K562 (cell line): ENCODE results near the gene CD46. TPM values are rescaled to one million over a fixed set of nuclear protein-coding genes. Genes with fewer than 3 reads are reported as not detected.
A peak's percentile ranks its signal among the peaks of the same experiment; 100 is the strongest.

Experiments
- ATAC-seq: fragments of 200-7000 bp; cut with Tn5 transposase; 3 replicates; pipeline ENCODE4 v1.9.1; 2020; ENCODE audit warnings: moderate library complexity
- BruUV-seq: library from RNA; stranded (reverse); fragments of 400-500 nt; replicated peaks from 2 replicates; lab custom pipeline; 2021; lab: Mats Ljungman, UMichigan
- CTCF ChIA-PET: fragments of 300-600 bp; formaldehyde crosslinking; extraction: SDS; loops from one replicate; lab custom pipeline; 2021; ENCODE audit warnings: low intra/inter-chr PET ratio; lab: Yijun Ruan, JAX
- POLR2A ChIA-PET: fragments of 300-600, 350-650 bp; sonication (Branson Sonifier 250); formaldehyde crosslinking; extraction: SDS; loops from one replicate; lab custom pipeline; 2021; ENCODE audit warnings: antibody characterized with exemption, inconsistent platforms; lab: Yijun Ruan, JAX
- DNase-seq, 4 experiments: peaks; one replicate each; pipeline versions ENCODE4 v3.0.0 to v3.0.0-alpha.2; 2011 to 2018; ENCODE audit warnings: low spot score in 3 of 4, mixed read lengths in 3 of 4; ENCODE audit errors: extremely low read depth in 1 of 4
- FAIRE-seq: peaks from 2 replicates; lab custom pipeline; 2011; peaks lifted over from hg19 to GRCh38; lab: Jason Lieb, UNC
- H2AFZ ChIP-seq: 2 replicates; pipeline ENCODE4 v1.6.0; 2011; ENCODE audit warnings: low read depth, low read length, control low read depth, inconsistent platforms
- H3K27ac ChIP-seq: fragments of 200-600 bp; 3 replicates; pipeline ENCODE4 v1.8.0; 2011; ENCODE audit warnings: low read depth, mild to moderate bottlenecking, control low read depth, inconsistent platforms, low read length, moderate library complexity, mixed read lengths; ENCODE audit errors: extremely low read depth
- H3K27me3 ChIP-seq, 2 experiments: fragments of 300-600 bp in 1 of 2; 2 replicates in 1 of 2; 3 replicates in 1 of 2; pipeline versions ENCODE4 v1.6.0 to v1.8.0; 2011; ENCODE audit warnings: inconsistent platforms in 2 of 2, low read length in 2 of 2, mild to moderate bottlenecking in 1 of 2, mixed read lengths in 1 of 2, moderate library complexity in 1 of 2; ENCODE audit not compliant: control insufficient read depth in 2 of 2, insufficient read depth in 2 of 2
- H3K36me3 ChIP-seq: fragments of 300-600 bp; 3 replicates; pipeline ENCODE4 v1.8.0; 2011; ENCODE audit warnings: mild to moderate bottlenecking, low read length, inconsistent platforms; ENCODE audit not compliant: control insufficient read depth, insufficient read depth
- H3K4me1 ChIP-seq, 2 experiments: fragments of 200-600 bp in 1 of 2; replicated peaks in 1 of 2; 2 replicates in 1 of 2; 3 replicates in 1 of 2; pipeline versions ENCODE4 v1.5.1 to v1.8.0; 2011; ENCODE audit warnings: inconsistent platforms in 2 of 2, low read length in 2 of 2, mild to moderate bottlenecking in 1 of 2, mixed read lengths in 1 of 2, moderate library complexity in 1 of 2; ENCODE audit not compliant: control insufficient read depth in 2 of 2, insufficient read depth in 2 of 2
- H3K4me2 ChIP-seq: 2 replicates; pipeline ENCODE4 v1.6.1; 2011; ENCODE audit warnings: low read length, control low read depth, inconsistent platforms, mixed read lengths; ENCODE audit not compliant: insufficient read depth
- H3K4me3 ChIP-seq: fragments of 200-600 bp; sonication (generic), shearing (Covaris generic); 2 replicates; pipeline ENCODE4 v1.5.1; 2016; ENCODE audit warnings: control low read depth, inconsistent platforms
- H3K79me2 ChIP-seq: fragments of 200-600 bp; 3 replicates; pipeline ENCODE4 v1.8.0; 2011; ENCODE audit warnings: low read length, inconsistent platforms; ENCODE audit not compliant: control insufficient read depth, insufficient read depth
- H3K9ac ChIP-seq, 2 experiments: 2 replicates each; pipeline versions ENCODE4 v1.6.0 to v1.6.1; 2011; ENCODE audit warnings: low read depth in 2 of 2, low read length in 2 of 2, control low read depth in 1 of 2, inconsistent platforms in 1 of 2, mild to moderate bottlenecking in 1 of 2, mixed read lengths in 1 of 2; ENCODE audit not compliant: insufficient read depth in 1 of 2
- H3K9me1 ChIP-seq: one replicate; pipeline ENCODE4 v1.6.0; 2011; ENCODE audit warnings: inconsistent platforms, mild to moderate bottlenecking, low read length, moderate library complexity; ENCODE audit not compliant: control insufficient read depth, insufficient read depth
- H3K9me3 ChIP-seq: replicated peaks from 2 replicates; pipeline ENCODE4 v1.5.1; 2011; ENCODE audit warnings: low read depth, low read length, inconsistent platforms; ENCODE audit not compliant: control insufficient read depth, insufficient read depth
- H4K20me1 ChIP-seq: replicated peaks from 2 replicates; pipeline ENCODE4 v1.6.1; 2011; ENCODE audit warnings: low read length, inconsistent platforms, mixed read lengths; ENCODE audit not compliant: control insufficient read depth, insufficient read depth
- CAMTA2 ChIP-seq: fragments of 250-450 bp; sonication (Bioruptor Pico); conservative IDR thresholded peaks from 2 replicates; pipeline ENCODE4 v1.5.1; 2022
- HDAC3 ChIP-seq: fragments of 450-650 bp; IDR thresholded peaks from 2 replicates; pipeline ENCODE4 v1.6.1; 2018; ENCODE audit warnings: borderline replicate concordance, mild to moderate bottlenecking, moderate library complexity; ENCODE audit not compliant: partially characterized antibody
- HMGN3 ChIP-seq: IDR thresholded peaks from 2 replicates; pipeline ENCODE4 v1.6.1; 2011; ENCODE audit warnings: borderline replicate concordance, low read depth, mild to moderate bottlenecking, mixed read lengths, low read length; ENCODE audit not compliant: insufficient read length; ENCODE audit errors: extremely low read depth
- MAFG ChIP-seq: fragments of 450-650 bp; conservative IDR thresholded peaks from 2 replicates; pipeline ENCODE4 v1.6.1; 2016; ENCODE audit warnings: missing genetic modification characterization, missing compliant biosample characterization
- MXI1 ChIP-seq: IDR thresholded peaks from 2 replicates; pipeline ENCODE4 v1.6.1; 2011; ENCODE audit warnings: low read depth, mild to moderate bottlenecking, improper control_type of control experiment, low read length
- PHF20 ChIP-seq: fragments of 450-650 bp; IDR thresholded peaks from 2 replicates; pipeline ENCODE4 v1.6.1; 2018; ENCODE audit not compliant: partially characterized antibody
- SIN3B ChIP-seq: fragments of 450-650 bp; IDR thresholded peaks from 2 replicates; pipeline ENCODE4 v1.6.1; 2017; ENCODE audit warnings: low read depth, mild to moderate bottlenecking, moderate library complexity
- SNIP1 ChIP-seq: fragments of 450-650 bp; IDR thresholded peaks from 2 replicates; pipeline ENCODE4 v1.7.1; 2017; ENCODE audit warnings: low read depth, mild to moderate bottlenecking
- ZNF311 ChIP-seq: fragments of 250-450 bp; sonication (Bioruptor Pico); IDR thresholded peaks from 2 replicates; pipeline ENCODE4 v1.4.0; 2020; ENCODE audit warnings: mild to moderate bottlenecking, moderate library complexity
- WGBS: fragments of 100-300 bp; shearing (Covaris generic); methylation state at CpG from one replicate; pipeline ENCODE4 v1.1.6; 2016; ENCODE audit warnings: low coverage, mixed read lengths; ENCODE audit not compliant: insufficient coverage; ENCODE audit errors: missing lambda C conversion rate; 5-methylcytosine and 5-hydroxymethylcytosine counted together
- in situ Hi-C: fragments of 300-500 bp; cut with MboI; formaldehyde crosslinking; loops from 4 replicates; pipeline ENCODE4 v1.15.0; 2018; ENCODE audit warnings: inconsistent platforms, mixed read lengths
- intact Hi-C: fragments of 100-400 bp; cut with micrococcal nuclease; formaldehyde crosslinking; loops from 2 replicates; pipeline ENCODE4 v1.14.2; 2022
- polyA plus RNA-seq, 8 experiments: library from polyadenylated mRNA; depleted of rRNA in 4 of 8; stranded (reverse) in 5 of 8; unstranded in 3 of 8; fragments of >200 nt; fragmentation: Nextera tagmentation in 2 of 8; fragmentation: Illumina TruSeq in 1 of 8; extraction: Ambion mirVana in 2 of 8; extraction: Trizol in 1 of 8; gene quantifications; 2 replicates each; pipeline versions ENCODE4 v1.2.1 to v1.2.3, GENCODE V29; 2011 to 2014; ENCODE audit warnings: inconsistent platforms in 1 of 8, missing spikeins in 1 of 8
- total RNA-seq, 7 experiments: library from RNA; depleted of rRNA in 6 of 7; stranded (reverse); fragments of >200 nt in 6 of 7; fragmentation: Illumina TruSeq in 2 of 7; extraction: Trizol in 2 of 7; gene quantifications; 2 replicates each; pipeline versions ENCODE4 v1.2.1 to v1.2.3, GENCODE V29; 2011 to 2021; ENCODE audit warnings: low replicate concordance in 1 of 7
- TF ChIP-seq, protein P1 (sequence below): fragments of 200-800 bp; sonication (Bioruptor generic); IDR thresholded peaks from 2 replicates; pipeline ENCODE4 v1.6.1; 2017; ENCODE audit warnings: missing genetic modification characterization, missing compliant biosample characterization
- TF ChIP-seq, protein P2 (sequence below): fragments of 450-650 bp; IDR thresholded peaks from 2 replicates; pipeline ENCODE4 v1.6.1; 2016; ENCODE audit warnings: missing biosample characterization, missing genetic modification characterization
- TF ChIP-seq, protein P3 (sequence below): conservative IDR thresholded peaks from 2 replicates; pipeline ENCODE4 v1.6.1; 2011; ENCODE audit warnings: low read depth, mild to moderate bottlenecking, low read length; ENCODE audit not compliant: control insufficient read depth

The CD46 gene
- total and polyA plus RNA-seq, 9 of the 15 experiments (the other 6 are each of a cell fraction or from before 2014, with no cell fraction given) = 87.9 to 374 (median 156) TPM

DNA sequence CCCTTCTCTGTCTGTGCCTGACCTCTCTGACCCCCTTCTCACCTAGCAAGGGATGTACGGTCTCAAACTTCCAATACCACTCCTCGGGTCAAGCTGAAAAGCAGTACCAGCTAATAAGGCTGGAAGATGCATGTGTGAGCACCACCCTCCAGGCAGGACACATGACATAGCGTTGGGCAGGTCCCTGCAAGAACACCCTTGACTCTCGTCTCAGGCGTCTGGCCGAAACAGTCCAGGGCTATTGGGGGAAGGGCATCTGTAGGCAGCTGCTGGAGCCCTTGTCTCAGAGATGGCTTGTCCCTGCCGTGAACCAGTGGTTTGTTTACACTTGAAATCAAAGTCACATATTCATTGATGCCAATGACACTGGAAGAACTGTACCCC, 56.5 kb downstream of the CD46 start (continued):
- TF ChIP-seq, protein P1, sequence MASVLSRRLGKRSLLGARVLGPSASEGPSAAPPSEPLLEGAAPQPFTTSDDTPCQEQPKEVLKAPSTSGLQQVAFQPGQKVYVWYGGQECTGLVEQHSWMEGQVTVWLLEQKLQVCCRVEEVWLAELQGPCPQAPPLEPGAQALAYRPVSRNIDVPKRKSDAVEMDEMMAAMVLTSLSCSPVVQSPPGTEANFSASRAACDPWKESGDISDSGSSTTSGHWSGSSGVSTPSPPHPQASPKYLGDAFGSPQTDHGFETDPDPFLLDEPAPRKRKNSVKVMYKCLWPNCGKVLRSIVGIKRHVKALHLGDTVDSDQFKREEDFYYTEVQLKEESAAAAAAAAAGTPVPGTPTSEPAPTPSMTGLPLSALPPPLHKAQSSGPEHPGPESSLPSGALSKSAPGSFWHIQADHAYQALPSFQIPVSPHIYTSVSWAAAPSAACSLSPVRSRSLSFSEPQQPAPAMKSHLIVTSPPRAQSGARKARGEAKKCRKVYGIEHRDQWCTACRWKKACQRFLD (CRISPR knock-in tag) = 0 out of 2 replicates have a peak, but pooled peaks have one; percentile 20
- no peak for TF ChIP-seq SNIP1
- TF ChIP-seq PHF20 = no peak
- no peak for TF ChIP-seq CAMTA2 (CRISPR knock-in tag)
- TF ChIP-seq, protein P2, sequence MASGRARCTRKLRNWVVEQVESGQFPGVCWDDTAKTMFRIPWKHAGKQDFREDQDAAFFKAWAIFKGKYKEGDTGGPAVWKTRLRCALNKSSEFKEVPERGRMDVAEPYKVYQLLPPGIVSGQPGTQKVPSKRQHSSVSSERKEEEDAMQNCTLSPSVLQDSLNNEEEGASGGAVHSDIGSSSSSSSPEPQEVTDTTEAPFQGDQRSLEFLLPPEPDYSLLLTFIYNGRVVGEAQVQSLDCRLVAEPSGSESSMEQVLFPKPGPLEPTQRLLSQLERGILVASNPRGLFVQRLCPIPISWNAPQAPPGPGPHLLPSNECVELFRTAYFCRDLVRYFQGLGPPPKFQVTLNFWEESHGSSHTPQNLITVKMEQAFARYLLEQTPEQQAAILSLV (tag) = no peak
- TF ChIP-seq, all 486 proteins: peak for 1

DNA sequence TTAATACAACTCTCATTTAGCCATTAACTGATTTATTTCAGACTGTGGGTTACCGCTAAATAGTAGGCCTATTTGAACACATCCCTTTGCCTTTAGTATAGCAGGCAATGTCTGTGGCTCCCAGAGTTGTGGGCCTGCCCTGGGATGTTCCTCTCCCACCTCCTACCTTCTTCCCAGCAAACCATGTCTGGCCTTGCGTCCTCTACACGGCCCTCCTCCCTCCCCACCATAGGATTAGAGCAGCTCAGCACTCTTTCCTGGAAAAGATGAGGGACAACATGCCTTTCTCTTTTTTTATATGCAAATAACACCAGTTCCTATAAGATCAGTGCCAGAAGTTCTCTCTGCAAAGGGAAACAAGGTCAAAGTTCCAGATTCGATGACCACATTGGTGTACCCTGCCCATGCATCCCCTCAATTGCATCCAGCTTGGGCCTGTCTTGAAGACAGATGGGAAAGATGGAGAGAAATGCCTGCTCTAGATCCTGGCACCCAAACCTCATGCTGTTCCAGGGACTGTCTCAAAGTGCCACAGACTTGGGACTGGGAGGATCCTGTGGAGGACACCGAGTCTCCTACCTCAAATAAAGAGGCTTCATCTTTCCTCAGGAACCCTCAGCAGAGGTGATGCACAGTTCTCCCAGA, 57.2 kb downstream of the CD46 start:
- in situ Hi-C loops = no loop called here
- peaks cover 18% of the 10 kb centered on the region; the same call in 2 of the 3 replicates for H3K36me3 ChIP-seq
- no peak overlapping the region for H3K27ac ChIP-seq
- ChIA-PET POLR2A (interaction anchor here (0.6 to 0.8 kb wide), 2 partner anchors 22 to 51 kb away, joined by 3 read pairs; no protein-coding TSS in a partner anchor), CTCF (no interaction called here)
- H3K4me1 ChIP-seq = peaks cover 35 to 63% of the 10 kb centered on the region in 2 experiments
- no peaks in the 10 kb centered on the region for H3K9me3 ChIP-seq
- no peak overlapping the region for H3K4me2 ChIP-seq
- no peak overlapping the region for H3K4me3 ChIP-seq
- BruUV-seq = no TSS peak
- 55% methylated on average over 4 of the region's 5 CpGs for WGBS
- no peak overlapping the region for H3K9ac ChIP-seq
- FAIRE-seq (no peak), ATAC-seq (no peak), DNase-seq (no peak)
- peaks cover 6% of the 10 kb centered on the region for H3K9me1 ChIP-seq
- H3K27me3 ChIP-seq = no peaks in the 10 kb centered on the region
- H2AFZ ChIP-seq = no peak overlapping the region
- 0 out of 2 replicates have a peak, but pooled peaks cover 5% of the 10 kb centered on the region for H4K20me1 ChIP-seq
- intact Hi-C loops = no loop called here
- H3K79me2 ChIP-seq = no peaks in the 10 kb centered on the region
- TF ChIP-seq MAFG (tag) (no peak), ZNF311 (CRISPR knock-in tag) (no peak), HDAC3 (no peak), MXI1 (no peak), SIN3B (no peak), HMGN3 (no peak)
- TF ChIP-seq, protein P3, sequence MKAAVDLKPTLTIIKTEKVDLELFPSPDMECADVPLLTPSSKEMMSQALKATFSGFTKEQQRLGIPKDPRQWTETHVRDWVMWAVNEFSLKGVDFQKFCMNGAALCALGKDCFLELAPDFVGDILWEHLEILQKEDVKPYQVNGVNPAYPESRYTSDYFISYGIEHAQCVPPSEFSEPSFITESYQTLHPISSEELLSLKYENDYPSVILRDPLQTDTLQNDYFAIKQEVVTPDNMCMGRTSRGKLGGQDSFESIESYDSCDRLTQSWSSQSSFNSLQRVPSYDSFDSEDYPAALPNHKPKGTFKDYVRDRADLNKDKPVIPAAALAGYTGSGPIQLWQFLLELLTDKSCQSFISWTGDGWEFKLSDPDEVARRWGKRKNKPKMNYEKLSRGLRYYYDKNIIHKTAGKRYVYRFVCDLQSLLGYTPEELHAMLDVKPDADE = no peak
